Activated CD4-positive, alpha-beta T cell treated with anti-CD3 and anti-CD28 coated beads, Interleukin-2, Interleukin-4, amounts not matched to agents 100 ng/mL and 50 ng/mL, durations not matched to agents 16 hours and 8 hours (primary cell): Measurements from ENCODE around the gene COQ6.
"Not testable (repeated sequence)": the region's sequence is repeated elsewhere in the genome, so short reads cannot be mapped to it uniquely, and the experiment has no call there.

Experiments used
- DNase-seq: peaks from one replicate; pipeline ENCODE4 v3.0.0-alpha.2; 2020; ENCODE audit warnings: low spot score

COQ6 gene

GRCh38 chr14:73988065-73988464, 38.0 kb downstream of the COQ6 start:
- no peak for DNase-seq

- DNase-seq, result not testable (repeated sequence)
These were observed 38.6 kb downstream of the COQ6 start for GRCh38 chr14:73988656-73989055.

GRCh38 chr14:73991092-73991491, 41.0 kb downstream of the COQ6 start:
- no peak for DNase-seq

- DNase-seq, result not testable (repeated sequence)
These were observed 44.8 kb downstream of the COQ6 start for GRCh38 chr14:73994926-73995325.

DNA sequence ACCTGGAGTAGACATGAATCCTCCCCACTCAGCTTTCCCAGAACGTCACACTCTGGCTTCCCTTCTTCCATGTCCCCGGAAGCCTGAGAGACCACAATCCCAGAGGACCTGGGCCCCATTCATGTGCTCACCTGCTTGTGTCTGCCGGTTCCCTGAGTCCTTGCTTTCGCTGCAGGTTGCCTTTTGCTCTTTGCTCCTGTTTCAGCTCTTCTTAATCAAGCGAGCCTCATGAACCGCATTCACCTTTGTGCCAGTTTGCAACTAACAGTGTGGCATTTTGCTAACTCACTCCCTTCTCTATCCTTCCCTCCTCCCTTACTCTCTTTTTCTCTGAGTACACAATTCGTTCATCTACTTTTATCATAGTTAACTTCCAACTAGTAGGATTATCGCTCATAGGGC, 45.9 kb downstream of the COQ6 start:
- no peak for DNase-seq

- no peak for DNase-seq
These were observed 46.6 kb downstream of the COQ6 start for GRCh38 chr14:73996731-73997107.

DNA sequence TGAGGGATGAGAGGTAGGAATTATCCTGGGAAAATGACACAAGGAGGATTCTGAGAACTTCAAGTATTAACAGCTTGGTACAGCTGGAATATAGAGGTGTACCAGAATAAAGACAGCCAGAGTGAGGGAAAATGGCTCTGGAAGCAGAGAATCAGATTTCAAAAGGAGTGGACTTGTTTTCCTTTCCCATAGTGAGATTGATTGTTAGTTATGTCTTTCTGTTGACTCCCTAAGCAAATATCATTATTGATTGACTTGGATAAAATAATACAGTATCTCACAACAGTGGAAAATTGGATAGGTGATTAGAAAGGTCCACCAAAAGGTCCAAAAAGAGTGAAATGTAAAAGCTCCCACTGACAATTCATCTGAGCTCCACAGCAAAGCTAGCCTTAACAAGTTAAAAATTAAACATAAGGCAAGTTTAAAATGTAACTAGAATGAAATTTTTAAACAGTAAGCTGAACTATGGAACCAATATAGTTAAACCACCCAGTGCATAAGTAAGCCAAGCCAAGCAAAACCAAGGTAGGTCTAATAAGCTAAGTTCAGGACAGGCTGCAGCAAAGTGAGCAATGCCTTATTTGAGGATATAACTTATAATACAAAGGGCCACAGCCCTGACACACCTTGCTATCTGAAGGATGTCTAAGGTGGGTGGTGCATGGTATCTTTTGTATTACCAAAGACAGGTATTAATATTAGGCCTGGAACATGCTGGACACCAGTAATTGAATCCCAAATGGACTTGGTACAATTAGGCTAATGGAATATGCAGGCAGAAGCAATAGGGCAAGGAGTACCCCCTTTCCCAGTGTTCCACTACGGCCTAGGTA, 47.2 kb downstream of the COQ6 start:
- DNase-seq, result no peak

DNA sequence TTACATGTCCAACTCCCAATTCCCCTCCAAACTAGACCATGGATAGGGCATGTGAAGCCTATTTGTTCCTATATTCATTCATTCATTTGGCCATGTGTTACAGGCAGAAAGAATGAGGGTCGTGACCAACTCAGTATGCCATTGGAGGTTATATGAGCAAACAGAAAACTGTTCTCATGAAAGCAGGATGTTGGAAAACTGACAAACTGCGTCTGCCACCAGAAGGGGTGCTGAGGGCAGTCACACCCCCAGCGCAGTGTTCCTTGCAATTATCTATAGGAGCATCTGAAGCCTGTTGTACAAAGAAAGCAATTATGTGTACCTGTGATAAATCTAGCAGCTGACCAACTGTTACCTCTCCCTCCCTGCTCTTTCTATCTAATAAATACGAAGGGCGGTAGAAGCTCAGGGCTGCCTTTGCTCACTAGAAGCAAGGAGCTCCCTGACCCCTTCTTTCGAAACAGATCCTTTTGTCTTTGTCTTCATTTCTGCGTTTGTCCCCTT, 47.9 kb downstream of the COQ6 start:
- DNase-seq, result no peak

GRCh38 chr14:73998726-73999125, 48.6 kb downstream of the COQ6 start:
- DNase-seq, result no peak

DNA sequence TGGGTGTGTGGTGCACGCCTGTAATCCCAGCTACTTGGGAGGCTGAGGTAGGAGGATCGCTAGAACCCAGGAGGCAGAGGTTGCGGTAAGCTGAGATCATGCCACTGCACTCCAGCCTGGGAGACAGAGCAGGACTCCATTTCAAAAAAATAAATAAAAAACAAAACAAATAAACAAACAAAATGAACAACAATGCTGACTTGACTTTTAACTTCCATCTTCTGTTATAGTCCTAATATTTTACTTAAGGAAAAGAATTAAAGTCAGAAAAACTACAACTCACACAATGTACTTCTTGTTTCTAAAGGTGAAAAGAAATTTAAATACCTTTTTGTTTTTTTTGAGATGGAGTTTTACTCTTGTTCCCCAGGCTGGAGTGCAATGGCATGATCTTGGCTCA, 55.6 kb downstream of the COQ6 start:
- not testable (repeated sequence) for DNase-seq

- no peak for DNase-seq
These were observed 58.9 kb downstream of the COQ6 start for GRCh38 chr14:74008843-74009499.
